Mammary epithelial cell (primary cell): ENCODE results near the gene UMODL1.

Experiments used
- CTCF ChIP-seq, 2 donors: IDR thresholded peaks in 1 of 2; conservative IDR thresholded peaks in 1 of 2; 2 replicates each; pipeline ENCODE4 v1.5.1; 2011 to 2012; ENCODE audit warnings: inconsistent platforms in 2 of 2, low read length in 2 of 2, mild to moderate bottlenecking in 2 of 2, control low read depth in 1 of 2, low read depth in 1 of 2; ENCODE audit not compliant: insufficient read depth in 1 of 2; ENCODE audit errors: extremely low read depth in 1 of 2
- EZH2 ChIP-seq: IDR thresholded peaks from 2 replicates; pipeline ENCODE4 v1.6.1; 2012; ENCODE audit warnings: low read length, inconsistent platforms, borderline replicate concordance

DNA sequence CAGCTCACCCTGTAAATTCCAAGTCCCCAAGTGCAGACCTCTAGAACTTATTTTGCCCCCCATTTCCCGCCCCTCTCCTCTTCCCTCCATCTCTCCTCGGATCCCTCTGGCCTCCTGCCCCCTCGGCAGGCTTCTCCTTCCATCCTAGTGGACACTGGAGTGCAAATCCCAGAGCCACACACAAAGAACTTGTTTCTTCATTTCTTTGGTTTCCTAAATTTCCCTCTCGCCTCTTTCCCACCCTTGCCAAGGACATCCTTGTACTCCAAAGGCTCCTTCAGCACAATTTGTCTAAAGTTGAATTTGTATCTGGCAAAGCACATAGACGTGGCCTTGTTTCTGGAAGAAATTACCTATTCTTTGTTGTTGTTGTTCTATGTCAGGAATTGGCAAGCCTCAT, 17.5 kb downstream of the UMODL1 start:
- TF ChIP-seq CTCF (conservative IDR thresholded peaks at IDR 0.05 in 1 of 2, IDR thresholded peaks at IDR 0.05 in 1 of 2; ENCODE audit: extremely low read depth in 1 of 2, insufficient read depth in 1 of 2, low read depth in 1 of 2, low read length in 2 of 2) (no peak), EZH2 (no peak)
